NCI-H2171 (cell line): ENCODE measurements around the gene ABCC6.
"Not testable (repeated sequence)": the region's sequence is repeated elsewhere in the genome, so short reads cannot be mapped to it uniquely, and the experiment has no call there.

Experiments used
- DNase-seq: peaks from one replicate; lab custom pipeline; 2025; lab: John Stamatoyannopoulos, UW

The ABCC6 gene

DNA sequence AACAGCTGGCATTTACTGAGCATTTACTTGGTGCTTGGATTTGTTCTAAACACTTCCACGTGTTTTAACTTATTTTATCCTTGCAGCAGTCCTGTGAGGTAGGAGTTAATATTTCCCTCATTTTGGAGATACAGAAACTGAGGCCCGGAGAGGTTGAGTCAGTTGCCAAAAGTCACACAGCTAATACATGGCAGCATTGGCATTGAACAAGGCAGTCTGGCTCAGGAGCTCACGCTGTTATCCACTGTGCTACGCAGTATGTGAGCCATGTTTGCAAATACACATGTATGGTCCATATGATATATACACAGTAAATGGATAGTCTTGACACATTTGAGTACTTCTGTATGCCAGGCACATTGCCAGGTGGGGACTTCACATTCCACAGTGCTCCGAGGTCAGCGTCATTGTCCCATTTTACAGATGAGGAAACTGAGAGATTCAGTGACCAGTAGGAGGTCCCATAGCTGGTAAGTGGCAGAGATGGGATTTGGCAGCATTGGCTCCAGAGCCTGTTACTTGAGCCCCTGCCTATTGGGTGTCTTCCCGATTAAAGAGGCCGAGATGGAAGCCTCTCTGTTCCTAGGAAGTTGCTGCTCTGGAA lies 110.7 kb downstream of the ABCC6 start:
- no peak for DNase-seq

DNA sequence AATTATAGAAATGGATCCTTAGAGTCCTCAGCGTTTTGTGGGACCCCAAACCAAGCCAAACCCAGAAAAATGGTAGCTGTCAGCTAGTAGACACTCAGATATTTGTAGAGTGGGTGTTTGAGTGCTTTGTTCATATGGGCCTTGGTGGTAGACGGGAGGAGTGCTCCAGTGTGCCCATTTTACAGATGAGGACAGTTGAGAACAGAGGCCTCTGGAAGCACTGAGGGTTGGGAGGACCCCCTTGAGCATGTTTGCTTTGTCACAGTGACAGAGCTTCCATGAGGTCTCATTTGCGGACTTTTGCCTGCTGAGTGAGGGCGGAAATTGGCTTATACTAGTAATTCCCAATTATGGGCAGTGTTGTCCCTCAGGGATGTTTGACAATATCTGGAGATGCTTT lies 111.7 kb downstream of the ABCC6 start:
- no peak for DNase-seq

DNA sequence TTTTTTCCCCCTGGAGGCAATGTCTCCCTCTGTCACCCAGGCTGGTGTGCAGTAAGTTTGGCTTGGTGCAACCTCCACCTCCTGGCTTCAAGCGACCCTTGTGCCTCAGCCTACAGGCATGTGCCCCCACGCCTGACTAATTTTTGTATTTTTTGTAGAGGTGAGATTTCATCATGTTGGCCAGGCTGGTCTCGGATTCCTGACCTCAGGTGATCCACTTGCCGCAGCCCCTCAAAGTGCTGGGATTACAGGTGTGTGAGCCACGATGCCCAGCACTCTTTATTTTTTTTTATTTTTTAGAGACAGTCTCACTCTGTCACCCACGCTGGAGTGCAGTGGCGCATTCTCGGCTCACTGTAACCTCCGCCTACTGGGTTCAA lies 113.2 kb downstream of the ABCC6 start:
- DNase-seq, result no peak

DNA sequence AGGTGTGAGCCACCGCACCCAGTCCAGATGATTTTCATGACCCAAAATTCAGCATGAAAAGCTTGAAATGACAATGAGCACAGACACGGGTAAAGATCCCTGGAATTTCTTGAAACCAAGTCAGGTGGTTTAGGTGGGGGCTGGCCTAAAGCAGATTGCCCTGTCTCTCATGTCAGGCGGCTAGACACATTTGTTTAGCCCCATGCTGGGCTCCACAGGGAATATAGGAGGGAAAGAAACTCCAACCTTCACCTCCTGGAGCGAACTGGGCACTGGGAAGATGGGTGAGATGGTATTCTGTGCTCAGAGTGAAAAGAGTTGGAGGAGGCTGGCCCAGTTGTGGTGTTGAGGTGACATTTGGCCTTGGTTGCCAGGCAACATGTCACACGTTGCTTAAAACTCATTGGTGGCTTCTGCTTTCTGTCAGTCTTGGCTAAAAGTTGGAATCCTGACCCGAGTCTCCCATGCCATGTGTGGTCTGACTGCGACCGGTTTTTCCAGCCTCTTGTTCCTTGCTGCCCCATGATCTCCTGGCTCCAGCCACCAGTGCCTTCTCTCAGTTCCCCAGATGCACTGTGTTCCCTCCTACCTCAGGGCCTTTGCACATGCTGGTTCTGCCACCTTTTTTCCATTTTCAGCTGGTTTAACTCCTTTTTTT lies 113.7 kb downstream of the ABCC6 start:
- no peak for DNase-seq

DNA sequence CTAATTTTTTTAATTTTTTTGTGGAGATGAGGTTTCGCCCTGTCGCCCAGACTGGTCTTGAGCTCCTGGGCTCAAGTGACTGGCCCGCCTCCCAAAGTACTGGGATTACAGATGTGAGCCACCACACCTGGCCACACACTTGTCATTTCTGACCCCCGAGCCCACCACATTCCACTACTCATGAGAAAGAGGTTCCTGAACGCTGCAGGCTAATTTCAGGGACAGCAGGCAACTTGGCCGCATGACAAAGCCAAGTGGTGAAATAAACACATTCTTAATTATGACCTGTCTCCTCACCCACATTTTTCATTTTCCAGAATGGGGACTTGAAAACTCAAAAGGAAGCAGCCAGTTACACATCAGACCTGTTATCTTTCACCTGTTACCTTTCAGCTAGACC lies 114.5 kb downstream of the ABCC6 start:
- no peak for DNase-seq

DNA sequence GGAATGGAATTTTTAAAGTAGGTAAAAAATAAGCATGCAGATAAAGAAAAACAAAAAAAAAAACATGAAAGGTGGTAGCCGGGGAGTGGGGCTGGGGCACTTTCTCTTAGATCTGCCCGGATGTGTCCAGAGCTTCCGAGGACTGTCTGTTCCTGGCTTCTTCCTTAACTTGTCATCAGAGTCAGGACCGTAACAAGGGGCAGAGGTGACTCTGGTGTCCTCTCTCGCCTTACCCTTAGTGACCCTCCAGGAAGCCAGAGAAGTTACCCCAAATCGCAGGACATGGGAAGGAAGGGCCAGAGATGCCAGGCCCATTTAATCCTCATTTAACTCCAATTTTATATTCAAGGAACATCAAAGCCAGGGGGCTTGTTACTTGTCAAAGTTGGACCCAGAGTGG lies 115.5 kb downstream of the ABCC6 start:
- no peak for DNase-seq

DNA sequence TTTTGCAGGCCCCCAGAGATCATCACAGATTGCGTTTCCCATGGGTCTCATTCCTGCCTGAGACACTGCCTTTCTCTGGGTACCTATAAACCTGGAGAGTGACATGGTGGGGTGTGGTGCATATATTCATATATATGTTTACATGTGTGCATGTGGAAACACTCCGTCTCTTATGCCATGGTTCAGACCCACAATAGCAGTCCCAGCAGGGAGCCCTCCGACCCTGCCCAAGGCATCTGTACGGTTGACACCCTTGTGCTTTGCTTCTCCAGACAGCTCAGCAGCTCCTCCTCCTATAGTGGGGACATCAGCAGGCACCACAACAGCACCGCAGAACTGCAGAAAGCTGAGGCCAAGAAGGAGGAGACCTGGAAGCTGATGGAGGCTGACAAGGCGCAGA lies 116.8 kb downstream of the ABCC6 start:
- no peak for DNase-seq

DNA sequence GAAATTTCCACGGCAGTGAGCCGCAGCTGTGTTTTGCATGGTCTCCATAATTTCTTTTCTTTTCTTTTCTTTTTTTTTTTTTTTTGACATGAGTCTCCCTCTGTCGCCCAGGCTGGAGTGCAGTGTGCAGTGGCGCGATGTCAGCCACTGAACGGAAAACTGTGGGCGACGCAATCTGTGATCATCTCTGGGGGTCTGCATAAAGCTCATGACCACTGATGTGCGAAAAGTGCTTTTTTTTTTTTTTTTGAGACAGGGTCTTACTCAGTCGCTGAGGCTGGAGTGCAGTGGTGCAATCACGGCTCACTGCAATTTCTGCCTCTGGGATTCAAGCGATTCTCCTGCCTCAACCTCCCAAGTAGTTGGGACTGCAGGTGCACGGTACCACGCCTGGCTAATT lies 117.6 kb downstream of the ABCC6 start:
- no peak for DNase-seq

DNA sequence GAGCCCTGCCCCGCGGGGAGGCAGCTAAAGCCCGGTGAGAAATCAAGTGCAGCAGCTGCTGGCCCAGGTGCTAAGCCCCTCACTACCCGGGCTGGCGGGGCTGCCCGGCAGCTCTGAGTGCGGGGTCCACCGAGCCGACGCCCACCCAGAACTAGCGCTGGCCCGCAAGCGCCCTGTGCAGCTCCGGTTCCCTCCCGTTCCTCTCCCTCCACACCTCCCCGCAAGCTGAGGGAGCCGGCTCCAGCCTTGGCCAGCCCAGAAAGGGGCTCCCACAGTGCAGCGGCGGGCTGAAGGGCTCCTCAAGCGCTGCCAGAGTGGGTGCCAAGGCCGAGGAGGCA lies 118.5 kb downstream of the ABCC6 start:
- DNase-seq, result not testable (repeated sequence)

DNA sequence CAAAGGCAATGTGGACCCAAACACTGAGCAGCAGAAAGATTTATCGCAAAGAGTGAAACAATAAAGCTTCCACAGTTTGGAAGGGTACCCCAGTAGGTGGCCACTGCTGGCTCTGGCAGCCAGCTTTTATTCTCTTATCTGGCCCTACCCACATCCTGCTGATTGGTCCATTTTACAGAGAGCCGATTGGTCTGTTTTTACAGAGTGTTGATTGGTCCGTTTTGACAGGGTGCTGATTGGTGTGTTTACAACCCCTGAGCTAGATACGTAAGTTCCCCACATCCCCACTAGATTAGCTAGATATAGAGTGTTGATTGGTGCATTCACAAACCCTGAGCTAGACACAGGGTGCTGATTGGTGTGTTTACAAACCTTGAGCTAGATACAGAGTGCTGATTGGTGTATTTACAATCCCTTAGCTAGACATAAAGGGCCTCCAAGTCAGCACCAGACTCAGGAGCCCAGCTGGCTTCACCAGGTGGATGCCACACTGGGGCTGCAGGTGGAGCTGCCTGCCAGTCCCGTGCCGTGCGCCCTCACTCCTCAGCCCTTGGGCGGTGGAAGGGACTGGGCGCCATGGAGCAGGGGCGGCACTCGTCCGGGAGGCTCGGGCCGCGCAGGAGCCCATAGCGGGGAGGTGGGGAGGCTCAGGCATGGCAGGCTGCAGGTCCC lies 119.0 kb downstream of the ABCC6 start:
- not testable (repeated sequence) for DNase-seq

DNA sequence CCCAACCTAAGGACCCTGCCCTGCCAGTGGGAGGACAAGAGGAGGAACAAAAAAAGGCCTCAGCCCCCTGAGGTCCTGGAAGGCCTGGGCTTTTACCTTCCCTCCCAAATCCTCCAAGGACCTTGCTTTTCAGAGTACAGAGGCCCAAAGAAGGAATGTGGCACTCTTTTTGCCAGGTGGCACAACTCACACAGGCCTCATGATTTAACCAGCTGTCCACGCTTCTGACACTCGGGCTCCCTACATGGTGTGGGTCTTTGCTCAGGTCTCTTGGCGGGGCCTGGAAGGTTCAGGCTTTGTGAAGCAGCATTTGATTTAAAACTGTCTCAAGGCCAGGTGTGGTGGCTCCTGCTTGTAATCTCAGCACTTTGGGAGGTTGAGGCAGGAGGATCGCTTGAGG lies 120.6 kb downstream of the ABCC6 start:
- DNase-seq, result no peak

DNA sequence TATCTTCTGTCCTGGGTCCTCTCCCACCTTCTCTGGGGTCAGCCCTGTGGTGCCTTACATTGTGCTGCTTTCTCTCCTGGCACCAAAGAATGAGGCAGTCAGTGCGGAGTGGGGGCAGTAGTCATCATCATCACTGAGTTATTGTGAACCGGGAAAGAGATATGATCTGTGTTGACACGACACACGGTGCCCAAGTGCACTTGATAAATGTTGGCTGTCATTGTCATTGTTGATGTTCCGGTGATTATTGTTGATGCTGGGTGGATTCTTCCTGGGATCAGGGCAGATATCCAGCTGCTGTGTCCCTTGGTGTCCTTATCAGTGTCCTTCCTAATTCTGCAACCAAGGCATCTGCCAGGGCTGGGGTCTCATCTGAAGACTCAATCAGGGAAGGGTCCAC lies 121.7 kb downstream of the ABCC6 start:
- DNase-seq, result no peak

DNA sequence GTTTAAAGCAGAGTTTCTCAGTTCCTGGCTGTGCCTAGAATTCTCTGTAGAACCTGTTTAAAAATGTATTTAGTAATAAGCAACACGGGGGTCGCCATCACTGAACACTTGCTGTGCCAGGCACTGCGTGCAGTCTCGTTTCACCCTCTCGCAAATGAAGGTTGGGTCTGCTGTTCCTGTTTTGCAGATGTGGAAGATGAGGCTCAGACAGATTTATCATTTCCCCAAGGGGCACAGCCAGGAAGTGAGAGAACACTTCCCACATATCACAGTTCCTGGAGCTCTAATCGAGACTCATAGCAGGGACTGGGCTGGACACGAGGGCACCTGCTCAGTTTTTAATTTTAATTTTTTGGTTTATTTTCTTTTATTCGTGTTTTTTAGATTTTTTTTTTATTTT lies 122.7 kb downstream of the ABCC6 start:
- no peak for DNase-seq

DNA sequence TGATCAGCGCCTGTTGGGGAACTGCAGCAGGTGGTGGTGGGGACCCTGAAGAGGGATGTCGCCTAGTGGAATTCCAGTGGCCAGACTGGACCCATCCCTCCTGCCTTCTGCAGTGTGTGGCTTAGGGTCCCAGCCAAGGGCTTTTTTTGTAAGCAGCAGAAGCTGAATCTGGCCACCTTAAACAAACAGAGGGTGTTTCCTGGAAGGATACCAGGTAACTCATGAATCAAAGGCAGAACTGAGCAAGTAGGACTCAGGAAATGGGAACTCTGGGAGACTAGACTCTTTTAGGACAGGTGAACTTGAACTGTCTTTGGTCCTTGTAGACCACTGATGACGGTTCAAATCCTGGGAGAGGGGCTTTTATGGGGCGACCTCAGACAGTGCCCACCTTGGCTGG lies 124.0 kb downstream of the ABCC6 start:
- no peak for DNase-seq
